Measurements from ENCODE around the gene UBE2S. TPM values are rescaled to one million over a fixed set of nuclear protein-coding genes. Genes with fewer than 3 reads are reported as not detected.

The UBE2S gene
- total and polyA plus RNA-seq, 3 donors from 2014 or later = 150 to 272 (median 188) TPM

- Histone ChIP-seq H3K4me1 (no peaks in the 10 kb centered on the region), H3K4me3 (peak overlapping the region; percentile 12 to 29), H3K27ac (no peak overlapping the region), H3K27me3 (no peaks in the 10 kb centered on the region), H3K36me3 (ENCODE audit: low read depth, missing control alignments) (no peaks in the 10 kb centered on the region), H3K9me3 (no peaks in the 10 kb centered on the region)
- TF ChIP-seq POLR2A (IDR thresholded peaks at IDR 0.05) = no peak
- no peak for TF ChIP-seq CTCF (IDR thresholded peaks at IDR 0.05)
- intact Hi-C loops (cut with DNase I; ENCODE audit: low total_unique reads) = no loop called here
- no peak for DNase-seq
- WGBS, 2 donors = 5% methylated on average over 17 to 38 of the region's 39 CpGs
Measured at GRCh38 chr19:55440411-55441105, 33.0 kb upstream of the UBE2S start.

GRCh38 chr19:55439052-55439451 is 31.5 kb upstream of the UBE2S start:
- H3K4me3 ChIP-seq = no peak overlapping the region
- TF ChIP-seq POLR2A (IDR thresholded peaks at IDR 0.05) (no peak), CTCF (IDR thresholded peaks at IDR 0.05) (no peak)
- no peaks in the 10 kb centered on the region for H3K36me3 ChIP-seq (ENCODE audit: low read depth, missing control alignments)
- DNase-seq = no peak
- 68 to 72% methylated on average over 5 of the region's 5 CpGs for WGBS, 2 donors
- no peak overlapping the region for H3K27ac ChIP-seq
- H3K4me1 ChIP-seq = no peaks in the 10 kb centered on the region
- intact Hi-C loops (cut with DNase I; ENCODE audit: low total_unique reads) = no loop called here
- H3K27me3 ChIP-seq = no peaks in the 10 kb centered on the region
- no peaks in the 10 kb centered on the region for H3K9me3 ChIP-seq

- intact Hi-C loops (cut with DNase I; ENCODE audit: low total_unique reads) = no loop called here
- Histone ChIP-seq H3K36me3 (ENCODE audit: low read depth, missing control alignments) (no peaks in the 10 kb centered on the region), H3K9me3 (no peaks in the 10 kb centered on the region), H3K4me1 (no peaks in the 10 kb centered on the region), H3K27ac (no peak overlapping the region), H3K27me3 (no peaks in the 10 kb centered on the region), H3K4me3 (no peak overlapping the region)
- peak; percentile 73 for DNase-seq
- WGBS, 2 donors = 1 to 2% methylated on average over 17 of the region's 17 CpGs
- TF ChIP-seq CTCF (IDR thresholded peaks at IDR 0.05) (no peak), POLR2A (IDR thresholded peaks at IDR 0.05) (no peak)
Measured at GRCh38 chr19:55437410-55437809, 29.8 kb upstream of the UBE2S start.

- Histone ChIP-seq H3K4me3 (no peak overlapping the region), H3K4me1 (no peaks in the 10 kb centered on the region), H3K9me3 (no peaks in the 10 kb centered on the region), H3K27me3 (no peaks in the 10 kb centered on the region), H3K27ac (no peak overlapping the region), H3K36me3 (ENCODE audit: low read depth, missing control alignments) (no peaks in the 10 kb centered on the region)
- TF ChIP-seq POLR2A (IDR thresholded peaks at IDR 0.05) (no peak), CTCF (IDR thresholded peaks at IDR 0.05) (no peak)
- intact Hi-C loops (cut with DNase I; ENCODE audit: low total_unique reads) = no loop called here
- 33 to 39% methylated on average over 8 of the region's 8 CpGs for WGBS, 2 donors
- no peak for DNase-seq
Measured at GRCh38 chr19:55436847-55437246, 29.3 kb upstream of the UBE2S start.

GRCh38 chr19:55435020-55435419 is 27.4 kb upstream of the UBE2S start:
- no peak for DNase-seq
- H3K4me1 ChIP-seq = no peaks in the 10 kb centered on the region
- intact Hi-C loops (cut with DNase I; ENCODE audit: low total_unique reads) = no loop called here
- H3K4me3 ChIP-seq = no peak overlapping the region
- no peak overlapping the region for H3K27ac ChIP-seq
- no peaks in the 10 kb centered on the region for H3K27me3 ChIP-seq
- H3K9me3 ChIP-seq = no peaks in the 10 kb centered on the region
- TF ChIP-seq POLR2A (IDR thresholded peaks at IDR 0.05) = no peak
- no peak for TF ChIP-seq CTCF (IDR thresholded peaks at IDR 0.05)
- H3K36me3 ChIP-seq (ENCODE audit: low read depth, missing control alignments) = no peaks in the 10 kb centered on the region
- 69 to 87% methylated on average over 4 of the region's 4 CpGs for WGBS, 2 donors
